HCT116 (cell line): ENCODE results near the gene DIP2A. TPM values are rescaled to one million over a fixed set of nuclear protein-coding genes. Genes with fewer than 3 reads are reported as not detected.

Experiments used
- ATAC-seq: fragments of 200-7000 bp; cut with Tn5 transposase; 2 replicates; pipeline ENCODE4 v1.9.1; 2020; ENCODE audit warnings: mild to moderate bottlenecking, moderate library complexity
- BruUV-seq: library from RNA; stranded (reverse); fragments of 400-500 nt; replicated peaks from 2 replicates; lab custom pipeline; 2021; lab: Mats Ljungman, UMichigan
- CTCF ChIA-PET: fragments of 300-600 bp; sonication (Branson Sonifier 250); formaldehyde crosslinking; loops from one replicate; lab custom pipeline; 2021; ENCODE audit warnings: antibody characterized with exemption; lab: Charles Lee
- POLR2A ChIA-PET: fragments of 300-600, 350-600 bp; sonication (Branson Sonifier 250); formaldehyde crosslinking; loops from one replicate; lab custom pipeline; 2021; ENCODE audit warnings: antibody characterized with exemption; lab: Charles Lee
- RAD21 ChIA-PET, 2 experiments: fragments of 300-600 bp; sonication (Branson Sonifier 250); formaldehyde crosslinking; loops; one replicate each; lab custom pipeline; 2023; ENCODE audit warnings: low total read pairs in 2 of 2; ENCODE audit not compliant: uncharacterized antibody in 2 of 2, unreplicated experiment in 2 of 2, low non-redundant PET in 1 of 2; lab: Charles Lee
- DNase-seq: peaks from one replicate; pipeline ENCODE4 v3.0.0-alpha.2; 2010; ENCODE audit warnings: low read depth, low spot score
- H2AFZ ChIP-seq: fragments of 200-600 bp; shearing (Covaris generic), sonication (generic); 2 replicates; pipeline ENCODE4 v1.6.1; 2017; ENCODE audit warnings: low read depth, mixed run types, mixed read lengths, antibody characterized with exemption, low read length; ENCODE audit not compliant: poor library complexity, severe bottlenecking
- H3K27ac ChIP-seq: 2 replicates; pipeline ENCODE4 v1.5.1; 2012; ENCODE audit warnings: low read depth, low read length
- H3K27me3 ChIP-seq: fragments of 200-600 bp; sonication (generic); 2 replicates; pipeline ENCODE4 v1.6.1; 2016; ENCODE audit warnings: mixed run types, low read length, mixed read lengths; ENCODE audit not compliant: insufficient read depth
- H3K36me3 ChIP-seq, 2 experiments: fragments of 200-500 bp in 1 of 2; fragments of 200-600 bp in 1 of 2; sonication (Bioruptor generic) in 1 of 2; sonication (generic) in 1 of 2; 2 replicates each; pipeline versions ENCODE4 v1.5.1 to v1.6.1; 2014 to 2016; ENCODE audit warnings: low read length in 2 of 2, inconsistent platforms in 1 of 2, mixed read lengths in 1 of 2, mixed run types in 1 of 2; ENCODE audit not compliant: insufficient read depth in 2 of 2, control insufficient read depth in 1 of 2
- H3K4me1 ChIP-seq, 2 experiments: fragments of 200-600 bp in 1 of 2; sonication (generic) in 1 of 2; 2 replicates each; pipeline versions ENCODE4 v1.5.1 to v1.6.1; 2012 to 2017; ENCODE audit warnings: low read length in 2 of 2, inconsistent platforms in 1 of 2, mild to moderate bottlenecking in 1 of 2, mixed read lengths in 1 of 2, mixed run types in 1 of 2, moderate library complexity in 1 of 2; ENCODE audit not compliant: insufficient read depth in 2 of 2, control insufficient read depth in 1 of 2
- H3K4me2 ChIP-seq: fragments of 200-600 bp; sonication (generic); 2 replicates; pipeline ENCODE4 v1.6.1; 2017; ENCODE audit warnings: mixed run types, low read length, mixed read lengths
- H3K4me3 ChIP-seq, 2 experiments: fragments of 200-600 bp in 1 of 2; sonication (generic) in 1 of 2; replicated peaks in 1 of 2; 2 replicates each; pipeline ENCODE4 v1.5.1; 2011 to 2016; ENCODE audit warnings: low read length in 2 of 2, control low read depth in 1 of 2, low read depth in 1 of 2, mild to moderate bottlenecking in 1 of 2, mixed read lengths in 1 of 2, mixed run types in 1 of 2
- H3K79me2 ChIP-seq: fragments of 200-600 bp; sonication (generic); 2 replicates; pipeline ENCODE4 v1.6.1; 2017; ENCODE audit warnings: mild to moderate bottlenecking, mixed run types, low read length, moderate library complexity, mixed read lengths; ENCODE audit not compliant: insufficient read depth
- H3K9ac ChIP-seq: fragments of 200-600 bp; sonication (generic); 2 replicates; pipeline ENCODE4 v1.6.1; 2016; ENCODE audit warnings: low read length, mixed read lengths
- H3K9me2 ChIP-seq: fragments of 200-600 bp; sonication (generic), shearing (Covaris generic); 2 replicates; pipeline ENCODE4 v1.6.1; 2017; ENCODE audit warnings: mixed run types, mild to moderate bottlenecking, moderate library complexity; ENCODE audit not compliant: insufficient read depth
- H3K9me3 ChIP-seq, 2 experiments: fragments of 200-500 bp in 1 of 2; fragments of 200-600 bp in 1 of 2; sonication (Bioruptor generic) in 1 of 2; sonication (generic) in 1 of 2; 2 replicates each; pipeline ENCODE4 v1.6.1; 2014 to 2017; ENCODE audit warnings: low read length in 2 of 2, mixed read lengths in 2 of 2, inconsistent platforms in 1 of 2, low read depth in 1 of 2, mild to moderate bottlenecking in 1 of 2, mixed run types in 1 of 2, moderate library complexity in 1 of 2; ENCODE audit not compliant: control insufficient read depth in 1 of 2, insufficient read depth in 1 of 2
- H4K20me1 ChIP-seq: fragments of 200-600 bp; sonication (generic), shearing (Covaris generic); 2 replicates; pipeline ENCODE4 v1.6.1; 2017; ENCODE audit warnings: mixed run types, mild to moderate bottlenecking, moderate library complexity; ENCODE audit not compliant: insufficient read depth
- ATF3 ChIP-seq: IDR thresholded peaks from 2 replicates; pipeline ENCODE4 v1.6.1; 2012
- CTCF ChIP-seq, 3 experiments: fragments of 200-600 bp in 1 of 3; sonication (generic) in 1 of 3; IDR thresholded peaks in 2 of 3; conservative IDR thresholded peaks in 1 of 3; 2 replicates each; pipeline ENCODE4 v1.5.1; 2012 to 2017; ENCODE audit warnings: low read depth in 2 of 3, low read length in 2 of 3, antibody characterized with exemption in 1 of 3, borderline replicate concordance in 1 of 3, control low read depth in 1 of 3, mild to moderate bottlenecking in 1 of 3, mixed read lengths in 1 of 3, mixed run types in 1 of 3, moderate library complexity in 1 of 3; ENCODE audit not compliant: insufficient read depth in 1 of 3
- EGR1 ChIP-seq: IDR thresholded peaks from 2 replicates; pipeline ENCODE4 v1.6.1; 2012; ENCODE audit warnings: low read depth
- EZH2phosphoT487 ChIP-seq: fragments of 200-600 bp; IDR thresholded peaks from 2 replicates; pipeline ENCODE4 v1.6.1; 2018; ENCODE audit warnings: antibody characterized with exemption, borderline replicate concordance
- MAX ChIP-seq: IDR thresholded peaks from 2 replicates; pipeline ENCODE4 v1.6.1; 2012
- RAD21 ChIP-seq: IDR thresholded peaks from 2 replicates; pipeline ENCODE4 v1.6.1; 2012; ENCODE audit warnings: low read depth, mild to moderate bottlenecking
- SIN3A ChIP-seq: IDR thresholded peaks from 2 replicates; pipeline ENCODE4 v1.6.1; 2012; ENCODE audit warnings: low read depth
- SP1 ChIP-seq: IDR thresholded peaks from 2 replicates; pipeline ENCODE4 v1.6.1; 2012; ENCODE audit warnings: low read depth
- TCF7L2 ChIP-seq: IDR thresholded peaks from 2 replicates; pipeline ENCODE4 v1.7.0; 2011; ENCODE audit warnings: borderline replicate concordance, inconsistent platforms; ENCODE audit not compliant: insufficient read depth, insufficient read length; ENCODE audit errors: extremely low read depth
- intact Hi-C: fragments of 100-400 bp; cut with micrococcal nuclease; formaldehyde crosslinking; loops from 2 replicates; pipeline ENCODE4 v1.10.0; 2022
- total RNA-seq: library from RNA; stranded (reverse); gene quantifications from one replicate; pipeline ENCODE4 v1.2.1, GENCODE V29; 2021; ENCODE audit not compliant: unreplicated experiment

Gene DIP2A
- total RNA-seq, 1 experiment from 2014 or later: 39.9 TPM

- POLR2A ChIA-PET: no interaction called here
- H3K9me3 ChIP-seq: no peaks in the 10 kb centered on the region
- no peak for TF ChIP-seq EZH2phosphoT487
- no peak for TF ChIP-seq ATF3
- no peak for TF ChIP-seq EGR1
- TF ChIP-seq TCF7L2: no peak
- TF ChIP-seq SP1: no peak
- no peak for TF ChIP-seq SIN3A
- no peak for TF ChIP-seq MAX
- no peaks in the 10 kb centered on the region for H3K27me3 ChIP-seq
- intact Hi-C loops: no loop called here
- ATAC-seq (no peak), DNase-seq (no peak)
- H3K36me3 ChIP-seq: peaks cover 0 to 2% of the 10 kb centered on the region in 2 experiments; a peak in 1 of 4 replicates
- RAD21 ChIA-PET: no interaction called here
- H3K4me1 ChIP-seq: no peaks in the 10 kb centered on the region
- no peak overlapping the region for H3K4me2 ChIP-seq
- H3K9me2 ChIP-seq: no peaks in the 10 kb centered on the region
- no peak overlapping the region for H3K4me3 ChIP-seq
- CTCF ChIA-PET: no interaction called here
- H4K20me1 ChIP-seq: no peaks in the 10 kb centered on the region
- no TSS peak for BruUV-seq
- H3K79me2 ChIP-seq: no peaks in the 10 kb centered on the region
- no peak overlapping the region for H3K27ac ChIP-seq
- no peak overlapping the region for H3K9ac ChIP-seq
- no peak overlapping the region for H2AFZ ChIP-seq
Measured at GRCh38 chr21:46424621-46425020, 34.1 kb upstream of the DIP2A start.

GRCh38 chr21:46425041-46425440 is 33.6 kb upstream of the DIP2A start:
- H3K79me2 ChIP-seq: no peaks in the 10 kb centered on the region
- no peaks in the 10 kb centered on the region for H3K9me2 ChIP-seq
- no peak overlapping the region for H3K4me3 ChIP-seq
- TF ChIP-seq RAD21 (no peak), CTCF (IDR thresholded peaks at IDR 0.05 in 2 of 3, conservative IDR thresholded peaks at IDR 0.05 in 1 of 3; ENCODE audit: borderline replicate concordance in 1 of 3, insufficient read depth in 1 of 3, low read depth in 2 of 3, low read length in 2 of 3) (no peak)
- no peak overlapping the region for H3K4me2 ChIP-seq
- CTCF ChIA-PET: no interaction called here
- no peak for ATAC-seq
- H4K20me1 ChIP-seq: no peaks in the 10 kb centered on the region
- POLR2A ChIA-PET: no interaction called here
- no peak for DNase-seq
- BruUV-seq: no TSS peak
- H3K36me3 ChIP-seq: peaks cover 0 to 2% of the 10 kb centered on the region in 2 experiments; a peak in 1 of 4 replicates
- H3K27me3 ChIP-seq: no peaks in the 10 kb centered on the region
- RAD21 ChIA-PET: no interaction called here
- no peaks in the 10 kb centered on the region for H3K9me3 ChIP-seq
- H3K4me1 ChIP-seq: no peaks in the 10 kb centered on the region
- H3K9ac ChIP-seq: no peak overlapping the region
- intact Hi-C loops: no loop called here
- no peak overlapping the region for H3K27ac ChIP-seq
- H2AFZ ChIP-seq: no peak overlapping the region
